Measurements from ENCODE around the gene EPHA5. TPM values are rescaled to one million over a fixed set of nuclear protein-coding genes. Genes with fewer than 3 reads are reported as not detected.

The EPHA5 gene
- total RNA-seq, 1 donor from 2014 or later = 0.94 TPM

DNA sequence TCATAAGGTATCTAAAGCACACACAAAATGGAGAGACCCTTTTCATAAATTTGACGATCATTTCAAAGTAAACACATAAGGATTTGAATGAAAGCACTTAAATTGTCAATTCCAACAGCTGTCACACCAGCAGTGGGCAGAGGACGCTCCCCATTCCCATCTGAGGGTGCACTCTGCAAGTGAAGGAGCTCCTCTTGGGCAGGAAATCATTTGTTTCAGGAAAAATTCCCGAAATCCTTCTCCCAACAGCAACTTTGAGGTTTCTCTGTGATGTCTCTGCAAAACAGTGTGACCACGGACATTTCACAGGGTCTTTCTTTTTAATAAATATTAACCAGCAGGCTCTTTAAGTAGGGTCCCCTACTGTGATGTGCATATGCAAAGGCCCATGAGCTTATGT lies 111.0 kb downstream of the EPHA5 start:
- Mint-ChIP-seq H3K4me3 (no peak overlapping the region), H3K27ac (no peak overlapping the region), H3K4me1 (no peaks in the 10 kb centered on the region), H3K27me3 (ENCODE audit: low read depth) (no peaks in the 10 kb centered on the region), H3K9me3 (no peaks in the 10 kb centered on the region), H3K36me3 (no peaks in the 10 kb centered on the region)
- TF ChIP-seq, protein P1, sequence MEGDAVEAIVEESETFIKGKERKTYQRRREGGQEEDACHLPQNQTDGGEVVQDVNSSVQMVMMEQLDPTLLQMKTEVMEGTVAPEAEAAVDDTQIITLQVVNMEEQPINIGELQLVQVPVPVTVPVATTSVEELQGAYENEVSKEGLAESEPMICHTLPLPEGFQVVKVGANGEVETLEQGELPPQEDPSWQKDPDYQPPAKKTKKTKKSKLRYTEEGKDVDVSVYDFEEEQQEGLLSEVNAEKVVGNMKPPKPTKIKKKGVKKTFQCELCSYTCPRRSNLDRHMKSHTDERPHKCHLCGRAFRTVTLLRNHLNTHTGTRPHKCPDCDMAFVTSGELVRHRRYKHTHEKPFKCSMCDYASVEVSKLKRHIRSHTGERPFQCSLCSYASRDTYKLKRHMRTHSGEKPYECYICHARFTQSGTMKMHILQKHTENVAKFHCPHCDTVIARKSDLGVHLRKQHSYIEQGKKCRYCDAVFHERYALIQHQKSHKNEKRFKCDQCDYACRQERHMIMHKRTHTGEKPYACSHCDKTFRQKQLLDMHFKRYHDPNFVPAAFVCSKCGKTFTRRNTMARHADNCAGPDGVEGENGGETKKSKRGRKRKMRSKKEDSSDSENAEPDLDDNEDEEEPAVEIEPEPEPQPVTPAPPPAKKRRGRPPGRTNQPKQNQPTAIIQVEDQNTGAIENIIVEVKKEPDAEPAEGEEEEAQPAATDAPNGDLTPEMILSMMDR (IDR thresholded peaks at IDR 0.05; ENCODE audit: unreplicated experiment) = no peak
- DNase-seq (ENCODE audit: low spot score in 2 of 2, unreplicated experiment in 2 of 2) = no peak

DNA sequence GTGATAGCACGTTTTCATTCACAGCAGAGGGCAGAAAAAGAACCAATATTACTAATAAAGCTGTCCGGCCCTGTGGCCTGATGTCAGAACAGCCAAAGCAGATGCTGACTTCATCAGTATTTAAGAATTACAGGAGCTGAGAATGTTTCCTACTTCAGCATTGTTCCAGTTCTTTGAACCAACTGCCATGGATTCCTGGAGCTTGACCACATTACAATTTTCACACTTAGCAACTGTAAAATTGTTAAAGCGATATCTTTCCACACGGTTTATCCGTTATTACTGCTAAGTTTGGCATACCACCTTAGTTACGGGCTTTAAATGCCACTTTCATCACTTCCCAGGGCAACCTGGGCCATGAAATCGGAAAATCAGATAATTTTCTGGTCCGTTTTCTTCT lies 118.2 kb downstream of the EPHA5 start:
- no peaks in the 10 kb centered on the region for H3K27me3 Mint-ChIP-seq (ENCODE audit: low read depth)
- H3K27ac Mint-ChIP-seq = no peak overlapping the region
- no peaks in the 10 kb centered on the region for H3K9me3 Mint-ChIP-seq
- no peaks in the 10 kb centered on the region for H3K36me3 Mint-ChIP-seq
- no peak for DNase-seq (ENCODE audit: low spot score in 2 of 2, unreplicated experiment in 2 of 2)
- H3K4me1 Mint-ChIP-seq = peaks cover 6% of the 10 kb centered on the region
- TF ChIP-seq, protein P1 (IDR thresholded peaks at IDR 0.05; ENCODE audit: unreplicated experiment) = no peak
- H3K4me3 Mint-ChIP-seq = no peak overlapping the region

- no peak for DNase-seq (ENCODE audit: low spot score in 2 of 2, unreplicated experiment in 2 of 2)
- no peaks in the 10 kb centered on the region for H3K27me3 Mint-ChIP-seq (ENCODE audit: low read depth)
- no peak overlapping the region for H3K27ac Mint-ChIP-seq
- no peaks in the 10 kb centered on the region for H3K9me3 Mint-ChIP-seq
- TF ChIP-seq, protein P1 (IDR thresholded peaks at IDR 0.05; ENCODE audit: unreplicated experiment) = no peak
- peaks cover 10% of the 10 kb centered on the region for H3K4me1 Mint-ChIP-seq
- no peak overlapping the region for H3K4me3 Mint-ChIP-seq
- H3K36me3 Mint-ChIP-seq = no peaks in the 10 kb centered on the region
Observed at GRCh38 chr4:65550500-65550899, 119.8 kb downstream of the EPHA5 start.

- TF ChIP-seq, protein P1 (IDR thresholded peaks at IDR 0.05; ENCODE audit: unreplicated experiment) = no peak
- no peak overlapping the region for H3K27ac Mint-ChIP-seq
- H3K4me1 Mint-ChIP-seq = peaks cover 10% of the 10 kb centered on the region
- DNase-seq (ENCODE audit: low spot score in 2 of 2, unreplicated experiment in 2 of 2) = no peak
- no peaks in the 10 kb centered on the region for H3K27me3 Mint-ChIP-seq (ENCODE audit: low read depth)
- H3K4me3 Mint-ChIP-seq = no peak overlapping the region
- H3K9me3 Mint-ChIP-seq = peaks cover 27% of the 10 kb centered on the region
- H3K36me3 Mint-ChIP-seq = no peaks in the 10 kb centered on the region
Observed at GRCh38 chr4:65546882-65547416, 123.3 kb downstream of the EPHA5 start.

DNA sequence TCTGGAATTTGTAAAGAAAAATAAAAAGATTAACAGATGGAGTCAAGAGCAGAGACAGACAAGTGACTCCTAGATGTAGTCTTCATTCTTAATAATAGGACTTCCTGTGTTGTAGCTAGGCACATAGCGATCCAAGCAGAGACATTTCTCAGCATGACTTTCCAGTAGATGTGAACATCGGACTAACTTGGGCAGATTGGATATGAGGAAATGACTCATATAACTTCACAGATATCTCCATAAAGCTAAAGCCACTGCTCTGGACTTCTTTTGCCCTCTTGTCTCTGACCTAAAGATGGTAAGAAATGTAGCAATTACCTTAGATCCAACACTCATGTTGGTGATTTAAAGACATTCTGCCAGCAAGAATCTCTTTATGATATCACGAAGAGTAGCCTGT lies 131.7 kb downstream of the EPHA5 start:
- no peak overlapping the region for H3K27ac Mint-ChIP-seq
- H3K9me3 Mint-ChIP-seq = peaks cover 23% of the 10 kb centered on the region
- peaks cover 2% of the 10 kb centered on the region for H3K4me1 Mint-ChIP-seq
- H3K27me3 Mint-ChIP-seq (ENCODE audit: low read depth) = no peaks in the 10 kb centered on the region
- DNase-seq (ENCODE audit: low spot score in 2 of 2, unreplicated experiment in 2 of 2) = no peak
- H3K4me3 Mint-ChIP-seq = no peak overlapping the region
- H3K36me3 Mint-ChIP-seq = no peaks in the 10 kb centered on the region
- TF ChIP-seq, protein P1 (IDR thresholded peaks at IDR 0.05; ENCODE audit: unreplicated experiment) = no peak

DNA sequence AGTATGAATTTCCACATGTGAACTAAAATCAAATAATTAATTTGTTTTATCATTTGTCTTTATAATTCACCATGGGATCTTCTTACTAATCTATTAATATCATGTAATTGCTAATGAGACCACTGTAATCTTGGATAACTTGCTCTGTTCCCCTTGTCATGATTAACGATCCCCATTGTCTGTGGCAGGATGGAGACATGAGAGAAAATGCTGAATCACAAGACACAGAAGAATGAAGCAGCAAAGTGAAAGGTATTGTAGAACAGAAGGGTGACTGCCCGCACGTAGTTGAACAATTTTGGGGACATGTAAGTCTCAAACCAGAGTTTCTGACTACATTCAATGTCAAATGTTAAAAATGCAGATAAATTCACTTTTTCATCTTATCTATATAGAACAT lies 135.2 kb downstream of the EPHA5 start:
- Mint-ChIP-seq H3K9me3 (no peaks in the 10 kb centered on the region), H3K4me3 (no peak overlapping the region), H3K36me3 (no peaks in the 10 kb centered on the region), H3K27me3 (ENCODE audit: low read depth) (no peaks in the 10 kb centered on the region), H3K27ac (no peak overlapping the region), H3K4me1 (peaks cover 2% of the 10 kb centered on the region)
- no peak for DNase-seq (ENCODE audit: low spot score in 2 of 2, unreplicated experiment in 2 of 2)
- TF ChIP-seq, protein P1 (IDR thresholded peaks at IDR 0.05; ENCODE audit: unreplicated experiment) = no peak
